ENCODE data around the gene RUNDC3A.
"Not testable (repeated sequence)": the region's sequence is repeated elsewhere in the genome, so short reads cannot be mapped to it uniquely, and the experiment has no call there.

The RUNDC3A gene

DNA sequence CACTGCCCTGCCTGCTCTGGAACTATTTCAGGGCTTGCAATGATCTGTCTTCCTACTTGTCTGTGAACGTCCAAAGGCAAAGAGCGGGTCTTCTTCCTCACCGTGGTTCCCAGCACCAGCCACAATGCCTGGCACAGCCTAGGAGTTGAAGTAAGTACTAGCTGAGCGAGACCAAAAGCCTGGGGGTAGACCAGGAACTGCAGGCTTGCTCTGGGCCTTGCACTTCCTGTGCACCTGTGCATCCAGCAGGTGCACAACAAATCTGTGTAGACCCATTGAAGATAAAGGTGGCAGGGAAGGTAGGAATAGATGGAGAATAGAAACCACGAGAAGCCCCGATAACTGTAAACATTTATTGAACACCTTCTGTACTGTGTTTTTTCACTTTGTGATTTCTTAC lies 50.6 kb downstream of the RUNDC3A start:
- no peak for DNase-seq (ENCODE audit: low read depth)

DNA sequence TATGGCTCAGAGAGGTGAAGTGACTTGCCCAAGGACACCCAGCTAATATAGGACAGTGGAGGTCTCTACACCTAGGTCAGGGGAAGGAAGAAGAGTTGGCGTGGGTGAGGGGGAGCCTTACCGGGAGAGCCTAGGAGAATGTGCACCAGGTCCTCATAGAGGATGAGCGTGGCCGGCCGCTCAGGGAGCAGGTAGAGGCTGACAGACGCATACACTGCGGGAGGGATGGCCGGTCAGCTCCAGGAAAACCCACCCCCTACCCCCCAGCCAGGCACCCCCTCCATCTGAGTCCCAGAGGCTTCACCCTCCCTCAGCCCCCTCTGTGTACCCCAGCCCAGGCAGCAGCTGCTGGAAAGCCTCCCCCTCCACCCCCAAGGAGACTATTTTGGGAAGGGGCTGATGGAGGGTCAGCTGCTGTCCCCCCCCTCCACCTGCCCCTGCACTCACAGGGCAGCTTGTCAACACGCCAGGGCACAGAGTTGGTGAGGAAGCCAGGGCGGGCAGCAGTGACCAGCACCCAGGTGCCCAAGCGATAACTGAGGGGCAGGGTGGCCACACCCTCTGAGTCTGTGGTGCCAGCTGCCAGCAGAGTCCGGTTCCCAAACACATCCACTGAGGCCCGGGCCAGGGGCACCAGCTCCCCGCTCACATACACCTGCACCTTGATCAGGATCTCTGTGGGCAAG lies 51.2 kb downstream of the RUNDC3A start:
- DNase-seq (ENCODE audit: low read depth), result no peak

DNA sequence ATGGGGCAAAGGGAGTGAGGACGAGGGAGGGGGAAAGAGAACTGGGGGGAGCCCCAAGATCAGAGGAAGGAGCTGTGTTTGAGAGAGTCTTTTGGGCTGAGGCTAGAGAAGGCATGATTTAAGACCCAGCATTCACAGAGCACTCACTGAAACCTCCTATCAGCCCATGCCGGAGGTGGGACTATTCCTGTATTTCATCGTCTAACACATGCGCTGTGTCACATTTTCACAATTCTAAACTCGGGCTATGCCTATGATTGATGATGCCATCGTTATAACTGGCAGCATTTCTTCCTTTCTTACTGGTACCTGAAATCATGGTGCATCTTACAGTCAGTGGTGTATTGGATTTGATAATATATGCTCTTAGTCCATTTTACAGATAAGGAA lies 51.7 kb downstream of the RUNDC3A start:
- no peak for DNase-seq (ENCODE audit: low read depth)

DNA sequence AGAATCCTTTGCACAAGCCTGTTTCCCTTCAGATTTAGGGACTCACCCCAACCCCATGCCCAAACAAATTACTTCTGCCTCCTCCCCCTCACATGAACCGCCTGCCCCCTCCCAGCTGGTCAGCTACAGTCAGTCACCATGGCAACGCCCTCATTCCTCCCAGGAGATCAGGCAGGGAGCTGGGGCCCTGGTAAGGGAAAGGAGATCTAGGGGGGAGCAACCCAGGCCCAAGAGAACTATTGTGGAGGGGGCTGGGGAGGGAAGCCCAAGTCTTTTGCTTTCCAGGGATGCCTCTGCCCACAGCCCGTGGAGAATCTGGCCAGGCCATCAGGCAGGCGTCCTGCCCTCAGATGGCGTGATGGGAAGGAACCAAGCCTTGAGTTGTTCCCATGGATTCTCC lies 52.4 kb downstream of the RUNDC3A start:
- no peak for DNase-seq (ENCODE audit: low read depth)

DNA sequence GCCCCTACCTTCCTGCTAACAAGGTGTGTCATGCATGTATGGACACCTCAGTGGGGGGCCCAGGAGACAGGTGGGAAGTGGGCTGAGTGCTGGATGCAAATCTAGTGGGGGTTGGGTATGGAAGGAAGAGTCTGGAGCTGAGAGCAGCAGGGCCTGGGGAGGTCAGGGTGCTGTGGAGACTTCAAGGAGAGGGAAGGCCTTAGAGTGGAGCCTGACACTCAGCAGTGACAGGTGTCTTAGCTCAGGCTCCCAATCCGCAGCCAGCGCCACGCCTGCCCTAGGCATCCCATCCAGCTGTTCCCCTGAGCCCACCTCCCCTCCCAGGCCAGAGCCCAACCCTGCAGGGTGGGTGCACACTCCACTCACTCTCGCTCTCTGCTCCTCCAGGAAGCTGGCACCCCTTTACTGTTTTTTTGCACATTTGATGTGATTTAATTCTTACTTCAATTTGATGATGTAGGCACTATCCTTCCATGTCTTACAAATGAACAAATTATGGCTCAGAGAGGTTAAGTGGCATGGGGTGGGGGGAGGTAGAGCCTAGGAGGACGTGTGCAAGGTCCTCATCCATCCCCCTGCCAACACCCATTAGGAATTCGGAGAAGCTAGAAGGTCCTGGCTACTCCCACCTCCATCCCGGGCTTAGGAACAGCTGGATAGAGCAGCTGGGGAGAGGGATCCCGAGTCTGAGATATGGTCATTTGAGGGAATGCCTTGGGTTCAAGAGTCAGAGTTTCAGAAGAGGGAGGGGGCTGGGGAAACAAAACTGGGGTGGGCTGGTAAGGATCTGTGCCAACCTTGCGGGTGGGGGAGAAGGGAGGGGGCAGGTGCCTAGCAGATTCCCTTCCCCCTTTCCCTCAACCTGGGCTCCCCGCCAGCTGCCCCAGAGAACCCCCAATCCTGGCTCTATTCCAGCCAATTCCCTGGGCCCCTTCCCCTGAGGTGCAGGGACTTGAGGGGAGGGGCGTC lies 53.2 kb downstream of the RUNDC3A start:
- DNase-seq (ENCODE audit: low read depth), result no peak

DNA sequence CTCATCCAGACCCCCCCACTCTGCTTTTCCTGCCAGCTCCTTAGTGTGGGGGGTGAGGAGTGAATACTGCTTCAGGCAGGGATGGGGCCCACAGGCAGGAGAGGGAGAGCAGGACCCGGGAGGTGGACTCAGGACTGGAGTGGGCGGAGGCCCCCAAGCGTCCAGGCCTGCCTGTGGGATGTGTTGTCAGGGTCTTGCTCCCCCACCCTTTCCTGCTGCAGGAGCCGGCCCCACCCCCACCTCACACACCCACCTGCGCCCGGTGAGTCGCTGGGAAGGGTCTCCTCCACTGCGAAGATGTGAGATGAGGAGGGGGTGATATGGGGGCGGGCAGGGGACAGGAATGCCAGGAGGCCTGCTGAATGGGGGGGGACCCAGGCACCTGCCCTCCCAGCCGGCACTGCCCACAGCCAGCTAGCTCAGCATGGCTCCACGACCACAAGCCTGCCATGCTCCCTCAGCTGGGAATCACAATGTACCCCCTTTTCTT lies 54.1 kb downstream of the RUNDC3A start:
- no peak for DNase-seq (ENCODE audit: low read depth)

DNA sequence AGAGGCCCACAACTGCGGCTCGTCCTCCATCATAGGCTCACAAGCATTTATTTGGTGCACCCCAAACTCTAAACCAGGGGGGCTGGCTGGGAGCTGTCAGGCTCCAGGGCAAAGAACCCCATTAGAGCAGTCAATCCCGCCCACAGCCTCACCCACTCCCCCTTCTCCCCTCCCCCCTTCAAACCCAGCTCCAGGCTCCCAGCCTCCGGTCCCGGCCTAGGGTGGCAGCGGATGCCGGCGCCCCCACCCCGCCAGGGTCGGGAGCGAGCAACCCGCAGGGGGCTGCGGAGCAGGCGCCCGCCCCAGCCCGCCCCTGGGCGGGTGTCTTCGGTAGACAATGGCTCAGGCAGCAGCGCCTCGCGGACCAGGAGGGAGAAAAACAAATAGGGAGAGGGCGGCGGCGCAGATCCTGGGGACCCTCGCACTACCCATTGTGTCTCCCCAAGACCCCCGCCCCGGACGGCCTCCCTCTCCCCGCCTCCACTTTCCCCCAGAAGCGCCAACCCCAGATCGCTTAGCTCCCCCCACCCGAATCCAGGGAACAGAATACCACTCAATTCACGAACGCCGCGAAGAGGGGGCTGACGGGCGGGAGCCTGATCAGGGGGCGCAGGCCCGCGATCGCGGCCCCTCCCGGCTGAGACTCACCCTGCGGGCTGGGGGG lies 54.7 kb downstream of the RUNDC3A start:
- DNase-seq (ENCODE audit: low read depth), result no peak

DNA sequence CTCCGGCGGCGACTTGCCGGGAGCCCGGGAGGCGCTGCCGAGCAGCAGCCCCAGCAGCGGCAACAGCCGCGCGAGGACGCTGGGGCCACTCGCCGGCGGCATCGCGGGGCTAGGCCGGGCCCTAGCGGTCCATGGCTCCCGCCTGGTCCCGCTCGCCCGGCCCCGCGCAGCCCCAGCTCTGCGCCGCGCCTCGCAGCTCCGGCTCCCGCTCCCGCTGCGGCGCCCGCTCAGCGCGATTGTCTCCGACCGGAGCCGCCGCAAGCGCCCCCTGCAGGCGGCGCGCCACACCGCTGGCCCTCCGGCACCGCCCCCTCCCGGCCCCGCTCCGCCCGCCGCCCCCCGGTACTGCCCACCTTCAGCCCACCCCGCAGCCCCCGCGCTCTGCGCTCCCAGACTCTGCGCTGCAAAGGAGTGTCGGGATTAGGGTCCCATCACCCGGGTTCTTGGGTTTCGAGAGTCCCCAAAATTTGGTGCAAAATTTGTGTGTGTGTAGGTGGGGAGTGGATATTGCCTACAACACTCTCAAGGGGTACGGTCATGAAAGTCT lies 55.3 kb downstream of the RUNDC3A start, which contains the start of gene FAM171A2:
FAM171A2 (minus strand) TSS at position 241 of the 547 bp plus-strand sequence; CDS start at position 102, 139 bp downstream.
- peak; percentile 43 for DNase-seq (ENCODE audit: low read depth)

DNA sequence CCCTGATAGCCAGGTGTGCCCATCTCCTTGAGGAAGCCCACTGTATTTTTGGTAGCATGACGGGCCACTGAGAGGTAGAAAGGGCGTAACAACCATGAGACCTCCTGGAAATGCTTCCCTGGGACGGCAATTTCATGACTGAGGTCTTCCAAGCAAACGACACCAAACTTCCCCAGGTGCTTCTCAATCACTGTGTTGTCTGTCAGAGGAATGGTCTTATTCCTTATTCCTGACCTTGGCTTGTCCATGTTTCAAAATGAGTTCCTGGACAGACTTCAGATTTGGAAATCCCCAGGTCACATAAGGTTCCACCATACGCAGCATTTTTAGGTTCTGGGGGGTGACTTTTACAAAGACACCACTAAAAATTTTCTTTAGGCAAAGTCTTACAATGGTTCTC lies 56.6 kb downstream of the RUNDC3A start:
- DNase-seq (ENCODE audit: low read depth), result not testable (repeated sequence)

DNA sequence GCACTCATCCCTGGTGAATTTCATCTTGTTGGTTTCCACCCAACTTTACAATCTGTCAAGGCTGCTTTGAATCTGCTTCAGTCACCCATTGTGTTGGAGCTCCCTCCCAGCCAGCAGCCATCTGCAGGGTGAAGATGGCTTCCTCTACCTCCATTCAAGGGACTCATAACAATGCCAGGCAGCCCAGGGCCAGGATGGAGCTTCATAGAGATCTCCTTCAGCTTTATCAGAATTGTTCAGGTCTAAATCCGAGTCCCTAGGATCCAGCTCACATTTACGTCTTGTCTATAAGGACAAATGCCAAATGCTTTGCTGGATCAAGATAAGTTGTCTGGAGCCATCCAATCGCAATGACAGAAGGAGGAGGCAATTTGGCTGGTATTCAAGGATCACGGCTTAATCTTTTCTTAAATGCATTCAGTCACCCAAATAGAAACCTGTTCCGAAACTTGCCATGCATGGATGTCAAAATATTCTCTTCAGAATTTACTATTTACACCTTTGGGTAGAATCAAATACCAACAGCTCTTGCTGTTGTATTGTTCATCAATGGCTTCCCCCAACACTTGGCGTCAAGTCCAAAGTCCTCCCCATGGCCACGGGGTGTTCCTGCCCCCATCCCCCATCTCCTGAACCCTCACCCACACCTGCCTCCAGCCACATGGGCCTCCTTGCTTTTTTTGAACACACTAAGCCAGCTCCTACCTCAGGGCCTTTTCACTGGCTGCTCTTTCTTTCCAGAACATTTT lies 59.0 kb downstream of the RUNDC3A start:
- no peak for DNase-seq (ENCODE audit: low read depth)

Data from activated gamma-delta T cell treated with anti-CD3 and anti-CD28 coated beads, Interleukin-2, amount 50 U/mL, for 16 hours (primary cell).